ENCODE measurements around the gene AMPD1.

AMPD1 gene

DNA sequence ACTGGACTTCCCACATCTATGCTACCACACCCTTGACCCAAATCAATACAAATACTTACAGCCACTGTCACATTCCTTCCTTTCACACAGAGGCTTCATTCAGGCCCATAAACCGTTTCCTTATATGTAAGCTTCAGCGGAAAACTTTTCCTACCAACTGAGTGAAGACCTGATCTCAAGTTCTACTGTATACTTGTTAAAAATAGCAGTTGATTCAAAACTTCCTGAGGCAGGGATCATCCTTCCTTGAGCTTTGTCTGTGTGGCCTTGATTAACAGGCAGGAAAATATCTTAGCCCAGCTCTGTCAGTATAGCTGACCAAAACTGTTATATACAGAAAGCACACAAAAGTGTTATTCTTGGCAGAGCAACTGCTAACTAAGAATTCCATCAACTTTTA is 68.2 kb downstream of the AMPD1 start:
- TF ChIP-seq, protein P1, sequence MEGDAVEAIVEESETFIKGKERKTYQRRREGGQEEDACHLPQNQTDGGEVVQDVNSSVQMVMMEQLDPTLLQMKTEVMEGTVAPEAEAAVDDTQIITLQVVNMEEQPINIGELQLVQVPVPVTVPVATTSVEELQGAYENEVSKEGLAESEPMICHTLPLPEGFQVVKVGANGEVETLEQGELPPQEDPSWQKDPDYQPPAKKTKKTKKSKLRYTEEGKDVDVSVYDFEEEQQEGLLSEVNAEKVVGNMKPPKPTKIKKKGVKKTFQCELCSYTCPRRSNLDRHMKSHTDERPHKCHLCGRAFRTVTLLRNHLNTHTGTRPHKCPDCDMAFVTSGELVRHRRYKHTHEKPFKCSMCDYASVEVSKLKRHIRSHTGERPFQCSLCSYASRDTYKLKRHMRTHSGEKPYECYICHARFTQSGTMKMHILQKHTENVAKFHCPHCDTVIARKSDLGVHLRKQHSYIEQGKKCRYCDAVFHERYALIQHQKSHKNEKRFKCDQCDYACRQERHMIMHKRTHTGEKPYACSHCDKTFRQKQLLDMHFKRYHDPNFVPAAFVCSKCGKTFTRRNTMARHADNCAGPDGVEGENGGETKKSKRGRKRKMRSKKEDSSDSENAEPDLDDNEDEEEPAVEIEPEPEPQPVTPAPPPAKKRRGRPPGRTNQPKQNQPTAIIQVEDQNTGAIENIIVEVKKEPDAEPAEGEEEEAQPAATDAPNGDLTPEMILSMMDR (IDR thresholded peaks at IDR 0.05; ENCODE audit: low read depth, low read length, missing control alignments): no peak
- no peak for DNase-seq
- in situ Hi-C loops (cut with HindIII; ENCODE audit: low pct_ligation_motif_present, low sequenced_read_pairs): no loop called here
- H3K4me3 ChIP-seq (ENCODE audit: low read depth, low read length): no peak overlapping the region
- no peaks in the 10 kb centered on the region for H3K36me3 ChIP-seq (replicated peaks)
- H3K27ac ChIP-seq: no peak overlapping the region
- no peaks in the 10 kb centered on the region for H3K27me3 ChIP-seq (replicated peaks)

DNA sequence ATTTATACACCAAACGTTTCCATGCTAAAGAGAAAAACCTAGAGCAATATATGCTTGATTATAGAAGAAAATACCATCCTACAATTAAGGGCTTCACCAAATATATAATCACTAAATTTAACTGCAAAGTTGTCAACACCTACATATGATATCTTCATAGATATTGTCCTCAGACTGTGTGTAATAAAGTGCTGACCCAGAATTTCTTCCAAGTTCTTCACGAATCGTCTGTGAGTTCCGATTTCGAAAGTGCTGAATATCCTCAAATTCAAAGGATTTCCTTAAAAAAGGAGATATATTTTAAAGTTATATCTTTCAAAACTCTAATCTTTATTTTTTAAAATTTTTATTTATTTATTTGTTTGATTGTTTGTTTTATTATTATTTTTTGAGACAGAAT is 72.0 kb downstream of the AMPD1 start:
- DNase-seq: no peak
- Histone ChIP-seq H3K27ac (no peak overlapping the region), H3K36me3 (replicated peaks) (no peaks in the 10 kb centered on the region), H3K4me3 (ENCODE audit: low read depth, low read length) (no peak overlapping the region), H3K27me3 (replicated peaks) (no peaks in the 10 kb centered on the region)
- TF ChIP-seq, protein P1 (IDR thresholded peaks at IDR 0.05; ENCODE audit: low read depth, low read length, missing control alignments): no peak
- in situ Hi-C loops (cut with HindIII; ENCODE audit: low pct_ligation_motif_present, low sequenced_read_pairs): no loop called here

All from brain microvascular endothelial cell (primary cell).